NCI-H748 (cell line): Measurements from ENCODE around the gene KIAA1210.
"Not testable (repeated sequence)": the region's sequence is repeated elsewhere in the genome, so short reads cannot be mapped to it uniquely, and the experiment has no call there.

ENCODE experiments used
- DNase-seq: peaks from one replicate; lab custom pipeline; 2025; ENCODE audit not compliant: unreplicated experiment; lab: John Stamatoyannopoulos, UW

The KIAA1210 gene

DNA sequence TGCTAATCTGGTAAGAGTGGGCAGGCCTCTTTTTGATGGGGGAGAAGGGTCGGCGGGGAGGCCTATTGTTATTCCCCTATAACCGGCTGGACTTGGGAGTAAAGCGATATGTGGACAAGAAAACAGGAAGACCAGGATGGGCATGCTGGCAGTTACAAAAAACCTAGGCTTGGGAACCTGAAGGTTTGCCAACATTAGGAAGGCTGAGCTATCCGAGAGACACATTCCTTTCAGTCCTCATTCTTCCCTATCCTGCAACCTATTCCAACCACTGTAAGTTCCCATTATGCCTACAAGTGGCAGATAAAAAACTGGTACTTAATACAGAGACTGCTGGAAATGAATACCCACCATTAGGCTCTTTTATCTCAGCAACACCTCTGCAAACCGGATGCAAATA is 87.2 kb downstream of the KIAA1210 start:
- DNase-seq, result no peak

DNA sequence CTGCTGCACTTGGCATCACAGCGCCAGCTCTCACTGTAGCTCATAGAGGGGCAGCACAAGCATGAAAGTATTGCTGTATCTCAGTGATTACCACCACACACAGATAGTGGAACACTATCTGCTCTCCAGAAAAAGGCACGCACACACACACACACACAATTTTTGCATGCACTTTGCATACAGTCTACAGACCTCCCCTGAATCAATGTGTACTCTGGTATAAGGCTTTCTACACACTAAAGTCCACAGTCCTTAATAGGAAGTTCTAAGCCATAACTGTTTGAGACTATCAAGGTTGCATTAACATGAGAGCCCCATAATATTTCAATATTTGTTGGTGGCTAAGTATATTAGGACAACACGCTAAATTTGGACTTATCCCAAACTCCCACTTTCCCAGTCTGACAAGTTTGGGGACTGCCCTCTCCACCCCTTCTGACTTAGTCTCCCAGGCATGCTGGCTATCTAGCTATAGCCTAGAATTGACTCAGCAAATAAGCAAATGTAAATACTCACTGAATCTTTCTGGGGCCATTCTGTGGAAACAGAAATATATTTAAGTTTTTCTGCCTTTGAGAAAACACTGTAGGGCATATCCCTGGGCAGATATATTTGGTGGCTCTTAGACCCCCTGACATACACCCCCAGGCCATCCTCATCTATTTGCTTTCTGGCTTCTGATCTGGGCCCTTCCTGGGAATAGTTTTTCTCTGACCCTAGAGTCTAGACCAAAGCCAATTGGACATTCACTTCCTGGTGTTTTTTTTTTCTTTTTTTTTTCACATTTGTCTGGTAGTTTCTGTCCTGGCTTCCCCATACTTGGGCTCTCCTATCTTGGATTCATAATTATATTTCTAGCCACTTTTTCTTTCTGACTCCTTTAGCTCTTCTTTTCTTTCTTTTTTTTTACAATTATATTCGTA is 91.2 kb downstream of the KIAA1210 start:
- DNase-seq, result no peak

DNA sequence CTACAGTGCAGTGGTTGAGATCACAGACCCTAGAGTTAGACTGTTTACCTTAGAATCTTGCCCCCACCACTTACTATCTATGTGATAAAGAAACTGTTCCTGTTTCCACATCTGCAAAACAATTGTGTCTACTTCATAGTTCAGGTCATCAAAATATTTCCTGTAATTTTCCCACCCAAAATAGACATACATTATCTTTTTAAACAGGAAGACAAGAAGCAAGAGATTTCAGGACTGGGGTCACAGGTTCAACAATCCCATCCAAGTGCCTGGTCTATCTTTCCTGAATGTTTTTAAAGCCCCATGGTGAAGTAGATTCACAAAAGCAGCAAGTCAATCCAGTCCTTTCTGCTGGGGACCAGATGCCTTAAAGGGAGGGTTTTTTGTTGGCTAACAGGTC is 96.6 kb downstream of the KIAA1210 start:
- no peak for DNase-seq

DNA sequence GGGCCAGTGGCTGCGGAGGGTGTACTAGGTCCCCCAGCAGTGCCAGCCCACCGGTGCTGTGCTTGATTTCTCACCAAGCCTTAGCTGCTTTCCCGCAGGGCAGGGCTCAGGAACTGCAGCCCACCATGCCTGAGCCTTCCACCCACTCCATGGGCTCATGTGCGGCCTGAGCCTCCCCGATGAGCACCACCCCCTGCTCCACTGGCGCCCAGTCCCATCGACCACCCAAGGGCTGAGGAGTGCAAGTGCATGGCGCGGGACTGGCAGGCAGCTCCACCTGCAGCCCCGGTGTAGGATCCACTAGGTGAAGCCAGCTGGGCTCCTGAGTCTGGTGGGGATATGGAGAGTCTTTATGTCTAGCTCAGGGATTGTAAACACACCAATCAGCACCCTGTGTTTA is 98.0 kb downstream of the KIAA1210 start:
- not testable (repeated sequence) for DNase-seq

DNA sequence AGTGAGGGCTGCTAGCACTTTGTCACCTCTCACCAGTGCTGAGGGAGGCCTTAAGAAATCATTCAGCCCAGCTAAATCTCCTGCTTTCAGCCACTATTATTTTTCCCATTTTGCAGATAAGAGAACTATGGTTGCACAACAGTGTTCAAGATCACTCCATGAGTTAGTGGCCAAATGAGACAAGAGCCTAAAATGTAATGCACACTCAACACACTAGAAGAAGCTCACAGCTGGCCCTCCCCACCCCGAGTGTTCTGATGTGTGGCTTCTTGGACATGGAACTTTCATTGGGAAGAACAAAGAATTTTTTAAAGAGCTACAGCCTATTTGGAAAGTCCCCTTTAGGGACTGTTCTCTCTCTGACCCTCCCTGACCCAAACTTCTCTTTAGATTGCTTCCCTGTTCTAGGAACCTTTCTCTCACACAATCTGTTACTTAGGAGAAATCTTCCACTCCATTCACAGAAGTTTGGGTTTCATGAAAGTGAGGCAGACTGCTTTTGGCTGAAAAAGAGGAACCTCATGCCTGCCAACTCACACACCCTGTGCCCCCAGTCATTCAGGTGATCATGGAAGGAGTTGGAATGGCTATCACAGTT is 98.8 kb downstream of the KIAA1210 start:
- no peak for DNase-seq
